Measurements from ENCODE around the gene SH3YL1. TPM values are rescaled to one million over a fixed set of nuclear protein-coding genes. Genes with fewer than 3 reads are reported as not detected.

Gene SH3YL1
- total RNA-seq, 1 donor from 2014 or later, result 47.9 TPM

GRCh38 chr2:252001-252602 lies 11.7 kb downstream of the SH3YL1 start:
- Histone ChIP-seq H3K79me2 (ENCODE audit: low read depth) (no peaks in the 10 kb centered on the region), H3K4me3 (no peak overlapping the region), H3K36me3 (no peaks in the 10 kb centered on the region), H4K20me1 (ENCODE audit: low read depth) (no peaks in the 10 kb centered on the region), H3F3A (ENCODE audit: low read depth) (no peaks in the 10 kb centered on the region), H3K4me2 (no peak overlapping the region), H2AFZ (replicated peaks) (no peak overlapping the region), H3K27me3 (no peaks in the 10 kb centered on the region), H3K4me1 (no peaks in the 10 kb centered on the region), H3K9me3 (ENCODE audit: low read depth) (peaks cover 4% of the 10 kb centered on the region), H3K27ac (no peak overlapping the region), H3K9ac (no peak overlapping the region)
- Mint-ChIP-seq H3K36me3 (peaks cover 8% of the 10 kb centered on the region), H3K9me3 (peaks cover 3% of the 10 kb centered on the region), H3K4me3 (no peak overlapping the region), H3K27me3 (ENCODE audit: insufficient read depth, low read depth) (no peaks in the 10 kb centered on the region), H3K27ac (no peak overlapping the region), H3K4me1 (peaks cover 6% of the 10 kb centered on the region)
- no peak for TF ChIP-seq CTCF (IDR thresholded peaks at IDR 0.05)
- no peak for TF ChIP-seq EZH2 (IDR thresholded peaks at IDR 0.05)
- TF ChIP-seq EZH2phosphoT487 (IDR thresholded peaks at IDR 0.05), result no peak
- DNase-seq (ENCODE audit: low spot score), result no peak

GRCh38 chr2:249538-250042 lies 14.2 kb downstream of the SH3YL1 start:
- H2AFZ ChIP-seq (replicated peaks), result no peak overlapping the region
- H4K20me1 ChIP-seq (ENCODE audit: low read depth), result no peaks in the 10 kb centered on the region
- H3K36me3 ChIP-seq, result no peaks in the 10 kb centered on the region
- H3K4me3 Mint-ChIP-seq, result no peak overlapping the region
- no peak overlapping the region for H3K9ac ChIP-seq
- H3K4me1 ChIP-seq, result no peaks in the 10 kb centered on the region
- no peak overlapping the region for H3K27ac Mint-ChIP-seq
- peaks cover 15% of the 10 kb centered on the region for H3K36me3 Mint-ChIP-seq
- TF ChIP-seq EZH2phosphoT487 (IDR thresholded peaks at IDR 0.05), result no peak
- no peak for TF ChIP-seq CTCF (IDR thresholded peaks at IDR 0.05)
- TF ChIP-seq EZH2 (IDR thresholded peaks at IDR 0.05), result no peak
- no peaks in the 10 kb centered on the region for H3K27me3 Mint-ChIP-seq (ENCODE audit: insufficient read depth, low read depth)
- no peak overlapping the region for H3K27ac ChIP-seq
- no peaks in the 10 kb centered on the region for H3F3A ChIP-seq (ENCODE audit: low read depth)
- peaks cover 5% of the 10 kb centered on the region for H3K4me1 Mint-ChIP-seq
- no peaks in the 10 kb centered on the region for H3K27me3 ChIP-seq
- no peaks in the 10 kb centered on the region for H3K9me3 ChIP-seq (ENCODE audit: low read depth)
- H3K9me3 Mint-ChIP-seq, result no peaks in the 10 kb centered on the region
- no peaks in the 10 kb centered on the region for H3K79me2 ChIP-seq (ENCODE audit: low read depth)
- DNase-seq (ENCODE audit: low spot score), result no peak
- H3K4me2 ChIP-seq, result no peak overlapping the region
- H3K4me3 ChIP-seq, result no peak overlapping the region

GRCh38 chr2:248724-249123 lies 15.1 kb downstream of the SH3YL1 start:
- TF ChIP-seq CTCF (IDR thresholded peaks at IDR 0.05), result no peak
- no peak for TF ChIP-seq EZH2 (IDR thresholded peaks at IDR 0.05)
- no peak for TF ChIP-seq EZH2phosphoT487 (IDR thresholded peaks at IDR 0.05)
- H3K27me3 Mint-ChIP-seq (ENCODE audit: insufficient read depth, low read depth), result no peaks in the 10 kb centered on the region

More at GRCh38 chr2:248724-249123, 15.1 kb downstream of the SH3YL1 start:
- H3K36me3 ChIP-seq, result no peaks in the 10 kb centered on the region
- no peak overlapping the region for H3K4me2 ChIP-seq
- no peaks in the 10 kb centered on the region for H3F3A ChIP-seq (ENCODE audit: low read depth)
- H3K27me3 ChIP-seq, result no peaks in the 10 kb centered on the region
- Mint-ChIP-seq H3K9me3 (no peaks in the 10 kb centered on the region), H3K27ac (no peak overlapping the region), H3K4me3 (no peak overlapping the region), H3K4me1 (no peaks in the 10 kb centered on the region), H3K36me3 (peaks cover 21% of the 10 kb centered on the region)
- no peak for DNase-seq (ENCODE audit: low spot score)
- no peaks in the 10 kb centered on the region for H3K4me1 ChIP-seq
- no peak overlapping the region for H3K4me3 ChIP-seq
- H3K9ac ChIP-seq, result no peak overlapping the region
- H2AFZ ChIP-seq (replicated peaks), result no peak overlapping the region
- H3K79me2 ChIP-seq (ENCODE audit: low read depth), result no peaks in the 10 kb centered on the region
- no peak overlapping the region for H3K27ac ChIP-seq
- H4K20me1 ChIP-seq (ENCODE audit: low read depth), result no peaks in the 10 kb centered on the region
- no peaks in the 10 kb centered on the region for H3K9me3 ChIP-seq (ENCODE audit: low read depth)

All from neural progenitor cell (in vitro differentiated cells).